SH-SY5Y (cell line): Measurements from ENCODE around the gene ADAD2.

Experiments used
- GATA2 ChIP-seq: IDR thresholded peaks from 2 replicates; pipeline ENCODE4 v1.6.1; 2011; ENCODE audit warnings: mild to moderate bottlenecking, low read depth, low read length
- GATA3 ChIP-seq: IDR thresholded peaks from 2 replicates; pipeline ENCODE4 v1.6.1; 2011; ENCODE audit warnings: low read depth, mild to moderate bottlenecking, low read length, moderate library complexity

DNA sequence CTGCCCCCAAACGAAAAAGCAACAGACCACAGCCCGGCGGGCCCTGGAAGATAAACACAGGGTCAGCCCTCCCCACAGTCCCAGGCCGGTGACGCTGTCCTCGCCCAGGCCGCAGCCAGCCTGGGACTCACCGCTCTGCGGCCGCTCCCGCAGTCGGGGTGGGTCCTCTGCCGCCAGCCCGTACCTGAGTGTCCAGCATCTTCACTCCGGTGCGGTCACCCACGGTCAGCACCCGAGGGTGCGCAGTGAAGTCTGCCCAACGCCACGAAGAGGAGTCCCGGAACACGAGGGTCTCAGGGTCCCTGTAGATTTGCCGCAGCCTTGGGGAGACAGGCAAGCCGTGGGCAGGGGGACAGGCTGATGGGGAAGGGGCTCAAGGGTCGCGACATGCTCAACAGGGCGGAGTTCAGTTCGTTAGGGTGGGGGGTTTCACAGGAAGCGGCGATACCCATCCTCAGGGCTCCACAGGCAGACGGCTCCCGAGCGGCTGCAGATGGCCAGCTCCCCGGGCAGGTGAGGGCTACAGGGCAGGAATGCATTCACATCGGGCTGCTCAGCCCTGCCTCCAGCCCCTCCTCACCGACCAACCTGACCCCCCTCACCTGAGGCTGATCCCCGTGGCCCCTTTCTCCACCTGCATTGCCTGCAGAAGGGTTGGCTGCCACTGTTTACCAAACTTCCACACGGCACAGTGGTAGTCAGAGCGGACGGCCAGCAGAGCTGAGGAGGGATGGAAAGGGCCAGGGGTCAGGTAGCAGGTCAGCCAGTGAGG, 9.6 kb upstream of the ADAD2 start:
- no peak for TF ChIP-seq GATA2
- TF ChIP-seq GATA3, result no peak
